Bronchial epithelial cell (primary cell): Measurements from ENCODE around the gene CD9. TPM values are rescaled to one million over a fixed set of nuclear protein-coding genes. Genes with fewer than 3 reads are reported as not detected.

Experiments used
- DNase-seq: peaks from one replicate; pipeline ENCODE4 v3.0.0-alpha.2; 2010; ENCODE audit warnings: low read depth
- FAIRE-seq: peaks from 2 replicates; lab custom pipeline; 2011; peaks lifted over from hg19 to GRCh38; lab: Jason Lieb, UNC
- H3K27me3 ChIP-seq: 2 replicates; pipeline ENCODE4 v1.5.1; 2011; ENCODE audit warnings: low read length; ENCODE audit not compliant: control insufficient read depth, insufficient read depth
- H3K36me3 ChIP-seq: 2 replicates; pipeline ENCODE4 v1.5.1; 2011; ENCODE audit warnings: low read length; ENCODE audit not compliant: control insufficient read depth, insufficient read depth
- H3K4me3 ChIP-seq: 2 replicates; pipeline ENCODE4 v1.5.1; 2011; ENCODE audit warnings: mild to moderate bottlenecking, low read depth, low read length, control low read depth
- CTCF ChIP-seq: IDR thresholded peaks from 2 replicates; pipeline ENCODE4 v1.5.1; 2011; ENCODE audit warnings: mild to moderate bottlenecking, moderate library complexity, low read length, control low read depth, inconsistent platforms; ENCODE audit not compliant: insufficient read depth, severe bottlenecking
- total RNA-seq: library from RNA; depleted of rRNA; stranded (reverse); fragments of >200 nt; gene quantifications from 2 replicates; pipeline ENCODE4 v1.2.1, GENCODE V29; 2014

CD9 gene
- total RNA-seq, 1 donor from 2014 or later, result 634 TPM

GRCh38 chr12:6233121-6233971 lies 33.1 kb downstream of the CD9 start:
- FAIRE-seq, result no peak

DNA sequence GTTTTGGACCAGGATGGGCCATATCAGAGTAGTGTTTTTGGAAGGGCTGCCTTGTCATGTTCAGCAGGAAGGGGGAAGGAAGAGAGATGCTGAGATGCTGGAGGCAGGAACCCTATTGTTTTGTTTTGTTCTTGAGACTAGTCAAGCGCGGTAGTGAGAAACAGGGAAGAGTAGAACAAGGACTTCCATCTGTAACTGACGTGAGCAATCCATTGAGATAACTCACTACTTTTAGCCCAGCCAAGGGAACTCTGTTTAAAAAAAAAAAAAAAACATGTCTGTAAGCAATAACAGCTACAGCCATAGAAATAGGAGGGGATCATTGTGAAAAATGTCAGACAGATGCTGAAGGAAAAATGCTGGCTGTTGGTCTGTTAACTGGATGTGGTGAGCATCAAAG lies 34.0 kb downstream of the CD9 start:
- H3K4me3 ChIP-seq, result no peak overlapping the region
- FAIRE-seq (no peak), DNase-seq (no peak)
- H3K36me3 ChIP-seq, result peaks cover 51% of the 10 kb centered on the region
- H3K27me3 ChIP-seq, result no peaks in the 10 kb centered on the region
- no peak for TF ChIP-seq CTCF

More at GRCh38 chr12:6233121-6233971, 33.1 kb downstream of the CD9 start:
- H3K4me3 ChIP-seq, result no peak overlapping the region
- no peak for TF ChIP-seq CTCF
- no peak for DNase-seq
- peaks cover 50% of the 10 kb centered on the region for H3K36me3 ChIP-seq
- H3K27me3 ChIP-seq, result no peaks in the 10 kb centered on the region

DNA sequence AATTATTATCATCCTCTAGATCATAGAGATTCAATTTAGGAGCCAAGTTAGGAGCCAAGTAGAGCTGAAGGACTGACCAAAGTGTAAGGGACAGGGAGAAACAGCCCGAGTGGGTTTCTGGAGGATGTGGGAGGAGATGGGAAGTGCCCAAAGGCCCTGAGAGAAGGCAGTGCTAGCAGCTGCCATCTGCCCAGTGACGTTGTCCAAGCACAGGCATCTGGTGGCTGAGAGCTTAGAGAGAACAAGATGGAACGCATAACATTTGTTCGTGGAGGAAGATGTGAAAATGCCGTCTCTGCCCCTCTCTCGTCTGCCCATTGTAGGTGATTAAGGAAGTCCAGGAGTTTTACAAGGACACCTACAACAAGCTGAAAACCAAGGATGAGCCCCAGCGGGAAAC lies 34.7 kb downstream of the CD9 start:
- H3K36me3 ChIP-seq, result peaks cover 51% of the 10 kb centered on the region
- no peak for FAIRE-seq

GRCh38 chr12:6235499-6235898 lies 35.3 kb downstream of the CD9 start:
- peaks cover 51% of the 10 kb centered on the region for H3K36me3 ChIP-seq
- H3K4me3 ChIP-seq, result no peak overlapping the region
- H3K27me3 ChIP-seq, result no peaks in the 10 kb centered on the region
- no peak for TF ChIP-seq CTCF
- DNase-seq (no peak), FAIRE-seq (peak; percentile 36)

More for the DNA sequence above, 34.7 kb downstream of the CD9 start:
- TF ChIP-seq CTCF, result no peak
- no peaks in the 10 kb centered on the region for H3K27me3 ChIP-seq
- no peak overlapping the region for H3K4me3 ChIP-seq
- no peak for DNase-seq

DNA sequence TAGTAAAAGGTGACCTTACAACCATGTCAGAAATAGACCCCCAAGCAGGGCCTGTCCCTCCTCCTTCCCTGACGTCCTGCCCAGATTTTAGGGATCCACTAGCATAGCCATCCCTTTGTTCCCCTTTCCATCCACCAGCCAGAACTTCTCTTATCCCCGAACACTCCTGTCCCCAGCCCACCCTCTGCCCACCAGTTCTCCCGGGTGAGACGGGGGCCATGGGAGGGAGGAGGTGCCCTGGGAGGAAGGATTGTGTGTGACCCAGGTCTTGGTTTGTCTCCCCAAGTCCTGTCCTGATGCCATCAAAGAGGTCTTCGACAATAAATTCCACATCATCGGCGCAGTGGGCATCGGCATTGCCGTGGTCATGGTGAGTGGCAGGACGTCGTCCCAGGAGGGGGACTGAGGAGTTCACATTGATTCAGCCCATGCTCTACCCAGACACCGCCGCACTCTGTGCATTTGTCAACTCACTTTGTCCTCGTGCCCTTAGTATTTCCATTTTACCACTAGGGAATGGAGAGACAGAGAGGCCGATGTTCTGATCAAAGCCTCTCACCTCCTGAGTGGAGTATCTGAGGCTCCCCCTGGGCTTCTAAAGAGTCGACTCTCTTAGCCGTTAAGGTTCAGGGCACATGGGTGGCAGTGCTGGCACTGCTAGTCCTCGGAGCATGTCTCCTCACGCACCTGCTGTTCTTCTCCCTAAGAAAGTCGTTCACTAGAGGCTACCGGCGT lies 35.9 kb downstream of the CD9 start:
- Histone ChIP-seq H3K36me3 (peaks cover 48% of the 10 kb centered on the region), H3K27me3 (no peaks in the 10 kb centered on the region), H3K4me3 (no peak overlapping the region)
- DNase-seq (no peak), FAIRE-seq (no peak)
- TF ChIP-seq CTCF, result no peak
